H1 (cell line): ENCODE data around the gene GAPDH. TPM values are rescaled to one million over a fixed set of nuclear protein-coding genes. Genes with fewer than 3 reads are reported as not detected.

ENCODE experiments used
- CTCF ChIA-PET: fragments of 300-600 bp; sonication (Branson Sonifier 250); formaldehyde crosslinking; loops from one replicate; lab custom pipeline; 2021; ENCODE audit not compliant: partially characterized antibody; lab: Charles Lee
- POLR2A ChIA-PET: fragments of 300-600 bp; sonication (Branson Sonifier 250); formaldehyde crosslinking; loops from one replicate; lab custom pipeline; 2021; ENCODE audit warnings: inconsistent platforms; ENCODE audit not compliant: partially characterized antibody; lab: Charles Lee
- DNase-seq, 2 experiments: peaks; one replicate each; pipeline versions ENCODE4 v3.0.0 to v3.0.0-alpha.2; 2010 to 2022; ENCODE audit warnings: low spot score in 2 of 2, low read depth in 1 of 2, mixed read lengths in 1 of 2
- FAIRE-seq: peaks from 2 replicates; lab custom pipeline; 2011; peaks lifted over from hg19 to GRCh38; lab: Jason Lieb, UNC
- H2AFZ ChIP-seq: 2 replicates; pipeline ENCODE4 v1.8.1; 2012; ENCODE audit warnings: low read length, inconsistent platforms
- H2AK5ac ChIP-seq: 2 replicates; pipeline ENCODE4 v1.6.1; 2013; ENCODE audit warnings: low read depth, low read length
- H2BK120ac ChIP-seq: replicated peaks from 2 replicates; pipeline ENCODE3; 2013; ENCODE audit warnings: low read depth, low read length, inconsistent platforms
- H2BK12ac ChIP-seq: 2 replicates; pipeline ENCODE4 v1.6.1; 2013; ENCODE audit warnings: low read depth, low read length
- H2BK15ac ChIP-seq: 2 replicates; pipeline ENCODE4 v1.6.1; 2013; ENCODE audit warnings: low read length
- H2BK20ac ChIP-seq: 2 replicates; pipeline ENCODE4 v1.6.1; 2013; ENCODE audit warnings: low read length
- H2BK5ac ChIP-seq: 2 replicates; pipeline ENCODE4 v1.6.1; 2013; ENCODE audit warnings: low read depth, low read length
- H3K14ac ChIP-seq: 2 replicates; pipeline ENCODE4 v1.6.1; 2013; ENCODE audit warnings: inconsistent platforms; ENCODE audit not compliant: insufficient read length
- H3K18ac ChIP-seq: 2 replicates; pipeline ENCODE4 v1.6.1; 2013; ENCODE audit warnings: low read length; ENCODE audit errors: extremely low read depth
- H3K23ac ChIP-seq: 2 replicates; pipeline ENCODE4 v1.6.1; 2013; ENCODE audit warnings: inconsistent platforms; ENCODE audit not compliant: insufficient read length
- H3K23me2 ChIP-seq: 2 replicates; pipeline ENCODE4 v1.6.1; 2013; ENCODE audit warnings: low read depth, low read length
- H3K27ac ChIP-seq: 2 replicates; pipeline ENCODE4 v1.6.1; 2011; ENCODE audit warnings: low read depth, low read length, inconsistent platforms
- H3K27me3 ChIP-seq, 4 experiments: replicated peaks in 1 of 4; 1 replicate in 1 of 4; 2 replicates in 3 of 4; pipeline versions ENCODE4 v1.6.1 to v1.8.1; 2011 to 2013; ENCODE audit warnings: low read length in 3 of 4, mild to moderate bottlenecking in 3 of 4, inconsistent platforms in 2 of 4, mixed read lengths in 2 of 4, moderate library complexity in 1 of 4; ENCODE audit not compliant: control insufficient read depth in 3 of 4, insufficient read depth in 3 of 4; ENCODE audit errors: extremely low read depth in 1 of 4
- H3K36me3 ChIP-seq, 4 experiments: 2 replicates each; pipeline versions ENCODE4 v1.6.1 to v1.8.1; 2011 to 2013; ENCODE audit warnings: mild to moderate bottlenecking in 4 of 4, low read length in 3 of 4, moderate library complexity in 2 of 4, control low read depth in 1 of 4, inconsistent platforms in 1 of 4; ENCODE audit not compliant: insufficient read depth in 4 of 4, control insufficient read depth in 2 of 4
- H3K4ac ChIP-seq: replicated peaks from 2 replicates; pipeline ENCODE3; 2013; ENCODE audit warnings: low read length, low read depth, mixed read lengths, inconsistent platforms; ENCODE audit not compliant: insufficient read length
- H3K4me1 ChIP-seq, 4 experiments: replicated peaks in 1 of 4; 1 replicate in 1 of 4; 2 replicates in 3 of 4; pipeline versions ENCODE4 v1.6.1 to v1.8.1; 2011 to 2013; ENCODE audit warnings: low read length in 3 of 4, inconsistent platforms in 2 of 4, mixed read lengths in 1 of 4; ENCODE audit not compliant: insufficient read depth in 4 of 4, control insufficient read depth in 3 of 4
- H3K4me2 ChIP-seq, 2 experiments: 2 replicates each; pipeline versions ENCODE4 v1.6.1 to v1.8.1; 2011 to 2013; ENCODE audit warnings: low read depth in 2 of 2, low read length in 2 of 2, control low read depth in 1 of 2, inconsistent platforms in 1 of 2, mild to moderate bottlenecking in 1 of 2; ENCODE audit not compliant: insufficient read depth in 1 of 2
- H3K4me3 ChIP-seq, 4 experiments: fragments of 200-600, 300-600 bp in 1 of 4; sonication (generic), shearing (Covaris generic), sonication (Bioruptor Twin) in 1 of 4; 2 replicates each; pipeline versions ENCODE4 v1.5.1 to v1.8.1; 2011 to 2016; ENCODE audit warnings: low read length in 4 of 4, low read depth in 3 of 4, control low read depth in 2 of 4, inconsistent platforms in 2 of 4, mild to moderate bottlenecking in 2 of 4, mixed read lengths in 1 of 4, moderate library complexity in 1 of 4; ENCODE audit not compliant: insufficient read depth in 2 of 4; ENCODE audit errors: extremely low read depth in 1 of 4
- H3K56ac ChIP-seq: replicated peaks from 2 replicates; pipeline ENCODE3; 2013; ENCODE audit warnings: low read depth, mild to moderate bottlenecking, mixed read lengths, low read length, inconsistent platforms; ENCODE audit not compliant: insufficient read length
- H3K79me1 ChIP-seq: 2 replicates; pipeline ENCODE4 v1.6.1; 2013; ENCODE audit warnings: low read depth, low read length, control low read depth
- H3K79me2 ChIP-seq, 2 experiments: 2 replicates each; pipeline versions ENCODE4 v1.6.1 to v1.8.1; 2012 to 2013; ENCODE audit warnings: low read length in 2 of 2, mild to moderate bottlenecking in 2 of 2, inconsistent platforms in 1 of 2; ENCODE audit not compliant: insufficient read depth in 2 of 2, control insufficient read depth in 1 of 2
- H3K9ac ChIP-seq, 4 experiments: replicated peaks in 1 of 4; 1 replicate in 1 of 4; 2 replicates in 3 of 4; pipeline versions ENCODE4 v1.6.1 to v1.8.1; 2011 to 2013; ENCODE audit warnings: low read depth in 3 of 4, low read length in 3 of 4, control low read depth in 2 of 4, mild to moderate bottlenecking in 2 of 4, moderate library complexity in 2 of 4, inconsistent platforms in 1 of 4; ENCODE audit errors: extremely low read depth in 1 of 4
- H3K9me3 ChIP-seq, 2 experiments: 2 replicates each; pipeline versions ENCODE4 v1.6.1 to v1.8.1; 2012 to 2013; ENCODE audit warnings: mild to moderate bottlenecking in 2 of 2, moderate library complexity in 2 of 2, control low read depth in 1 of 2, inconsistent platforms in 1 of 2, low read depth in 1 of 2, low read length in 1 of 2, mixed read lengths in 1 of 2; ENCODE audit not compliant: insufficient read depth in 2 of 2
- H4K20me1 ChIP-seq, 2 experiments: replicated peaks in 1 of 2; 2 replicates each; pipeline versions ENCODE3 to v1.8.1; 2011 to 2013; ENCODE audit warnings: inconsistent platforms in 2 of 2, low read length in 2 of 2, mild to moderate bottlenecking in 1 of 2; ENCODE audit not compliant: insufficient read depth in 2 of 2, control insufficient read depth in 1 of 2
- H4K5ac ChIP-seq: 2 replicates; pipeline ENCODE4 v1.6.1; 2013; ENCODE audit warnings: low read length, low read depth, mixed read lengths, inconsistent platforms; ENCODE audit not compliant: insufficient read length
- H4K8ac ChIP-seq: 2 replicates; pipeline ENCODE4 v1.8.0; 2013; ENCODE audit warnings: mild to moderate bottlenecking, moderate library complexity, low read length, inconsistent platforms; ENCODE audit not compliant: insufficient read depth; ENCODE audit errors: extremely low read depth
- H4K91ac ChIP-seq: replicated peaks from 2 replicates; pipeline ENCODE3; 2013; ENCODE audit warnings: low read length, mixed read lengths, inconsistent platforms; ENCODE audit not compliant: insufficient read length
- ASH2L ChIP-seq: fragments of 200-600, 300-600 bp; sonication (generic); IDR thresholded peaks from one replicate; pipeline ENCODE4 v1.7.1; 2017; ENCODE audit warnings: low read length
- BACH1 ChIP-seq: IDR thresholded peaks from 2 replicates; pipeline ENCODE4 v1.6.1; 2012; ENCODE audit warnings: low read length, improper control_type of control experiment
- BCL11A ChIP-seq, 2 experiments: IDR thresholded peaks; one replicate each; pipeline ENCODE4 v1.6.1; 2011; ENCODE audit warnings: low read depth in 2 of 2, low read length in 2 of 2, mild to moderate bottlenecking in 2 of 2
- CEBPB ChIP-seq: IDR thresholded peaks from 2 replicates; pipeline ENCODE4 v1.6.1; 2012; ENCODE audit warnings: low read depth, low read length
- EZH2 ChIP-seq: fragments of 200-600 bp; sonication (generic); IDR thresholded peaks from 2 replicates; pipeline ENCODE4 v1.7.1; 2012; ENCODE audit warnings: low read depth, mild to moderate bottlenecking, moderate library complexity, low read length, inconsistent platforms; ENCODE audit not compliant: severe bottlenecking
- JUND ChIP-seq: IDR thresholded peaks from 2 replicates; pipeline ENCODE4 v1.6.1; 2011; ENCODE audit warnings: mild to moderate bottlenecking, improper control_type of control experiment, low read length
- POLR2AphosphoS5 ChIP-seq: IDR thresholded peaks from 2 replicates; pipeline ENCODE4 v1.6.1; 2011; ENCODE audit warnings: low read depth, low read length
- RXRA ChIP-seq: IDR thresholded peaks from 2 replicates; pipeline ENCODE4 v1.6.1; 2011; ENCODE audit warnings: low read depth, mild to moderate bottlenecking, low read length, moderate library complexity; ENCODE audit not compliant: insufficient read depth
- SUZ12 ChIP-seq: fragments of 200-600 bp; sonication (generic); IDR thresholded peaks from 2 replicates; pipeline ENCODE4 v1.6.1; 2012; ENCODE audit warnings: mild to moderate bottlenecking, inconsistent platforms, low read length, moderate library complexity, mixed read lengths
- WGBS, 2 experiments: shearing (Covaris generic) in 1 of 2; methylation state at CpG; one replicate each; pipeline versions ENCODE4 v1.1.6 to v1.1.7; 2013 to 2015; ENCODE audit warnings: low lambda C conversion rate in 2 of 2, mixed read lengths in 2 of 2, inconsistent platforms in 1 of 2, low coverage in 1 of 2, missing lambda C conversion rate in 1 of 2; ENCODE audit not compliant: insufficient replicate concordance in 2 of 2, insufficient coverage in 1 of 2, insufficient read length in 1 of 2; ENCODE audit errors: extremely low coverage in 1 of 2, missing lambda C conversion rate in 1 of 2; 5-methylcytosine and 5-hydroxymethylcytosine counted together
- polyA plus RNA-seq, 7 experiments: library from polyadenylated mRNA; depleted of rRNA in 3 of 7; stranded (reverse) in 5 of 7; unstranded in 2 of 7; fragments of >200 nt in 5 of 7; fragments of 200-250 nt in 2 of 7; gene quantifications; 1 replicate in 5 of 7; 2 replicates in 1 of 7; 4 replicates in 1 of 7; pipeline versions ENCODE4 v1.2.1 to v1.2.3, GENCODE V29; 2011 to 2013; ENCODE audit warnings: missing spikeins in 2 of 7, mixed read lengths in 2 of 7
- total RNA-seq: library from RNA; stranded (reverse); fragmentation: NEBNext Ultra II Directional; extraction: Animal tissue kit (Norgen Biotek cat#: 25700); gene quantifications from 2 replicates; pipeline ENCODE4 v1.2.1, GENCODE V29; 2021
- TF ChIP-seq, protein P1 (sequence below): IDR thresholded peaks from 2 replicates; pipeline ENCODE4 v1.6.1; 2011; ENCODE audit warnings: low read depth, mild to moderate bottlenecking, low read length; ENCODE audit not compliant: insufficient read depth

The GAPDH gene
- total and polyA plus RNA-seq, 2 of the 8 experiments (the other 6 are each of a cell fraction or from before 2014, with no cell fraction given) = 5,175 to 15,878 TPM

GRCh38 chr12:6550294-6551062 lies 16.2 kb downstream of the GAPDH start:
- Histone ChIP-seq H2BK15ac (no peak overlapping the region), H2BK12ac (no peak overlapping the region), H3K14ac (no peak overlapping the region), H3K36me3 (peaks cover 6 to 23% (median 12%) of the 10 kb centered on the region in 4 experiments; a peak in 6 of 8 replicates), H2BK120ac (no peak overlapping the region), H3K56ac (no peak overlapping the region), H3K9ac (no peak overlapping the region), H4K5ac (no peak overlapping the region), H3K27ac (no peak overlapping the region), H3K4me2 (no peak overlapping the region), H3K27me3 (no peaks in the 10 kb centered on the region), H4K91ac (no peak overlapping the region), H2AFZ (no peak overlapping the region), H3K18ac (no peak overlapping the region), H3K9me3 (no peaks in the 10 kb centered on the region), H3K23ac (no peak overlapping the region), H3K79me1 (peaks cover 24% of the 10 kb centered on the region), H2BK5ac (no peak overlapping the region; the same call in 1 of the 2 replicates), H2AK5ac (no peak overlapping the region), H3K79me2 (peaks cover 0 to 41% of the 10 kb centered on the region in 2 experiments; a peak in 2 of 4 replicates), H3K4me3 (no peak overlapping the region), H3K23me2 (peaks cover 12% of the 10 kb centered on the region; the same call in 1 of the 2 replicates), H3K4ac (no peak overlapping the region), H2BK20ac (no peak overlapping the region), H4K20me1 (peaks cover 10 to 24% of the 10 kb centered on the region in 2 experiments), H3K4me1 (peaks cover 4 to 15% (median 9%) of the 10 kb centered on the region in 4 experiments), H4K8ac (peak overlapping the region; percentile 29; the same call in 1 of the 2 replicates)
- no peak for DNase-seq
- ChIA-PET CTCF (interaction anchor here (0.9 to 24.9 kb wide), 11 partner anchors 4 to 275 kb away, joined by 3 to 462 read pairs (median 6); partner anchors contain the start of genes GAPDH, IFFO1 and NOP2), POLR2A (interaction anchor here (0.7 to 24.2 kb wide), 14 partner anchors 8 to 149 kb away, joined by 3 to 665 read pairs (median 4); partner anchors contain the start of genes GAPDH and NOP2)
- no peak for FAIRE-seq
- WGBS, 2 experiments = 83% methylated on average over 23 of the region's 24 CpGs; no CpG with 5 or more reads in 1 of the 2 experiments
- no peak for TF ChIP-seq EZH2
- TF ChIP-seq BACH1 = no peak
- TF ChIP-seq SUZ12 = no peak
- no peak for TF ChIP-seq BCL11A (IDR thresholded peaks at IDR 0.05; ENCODE audit: low read depth in 2 of 2, low read length in 2 of 2)
- TF ChIP-seq, protein P1, sequence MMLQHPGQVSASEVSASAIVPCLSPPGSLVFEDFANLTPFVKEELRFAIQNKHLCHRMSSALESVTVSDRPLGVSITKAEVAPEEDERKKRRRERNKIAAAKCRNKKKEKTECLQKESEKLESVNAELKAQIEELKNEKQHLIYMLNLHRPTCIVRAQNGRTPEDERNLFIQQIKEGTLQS = no peak
- no peak for TF ChIP-seq ASH2L
- TF ChIP-seq CEBPB = no peak
- no peak for TF ChIP-seq POLR2AphosphoS5
- no peak for TF ChIP-seq RXRA
- TF ChIP-seq JUND = no peak
